IPS-NIHi7 (cell line): ENCODE measurements around the gene INTS6L.

ENCODE experiments used
- DNase-seq: peaks from one replicate; pipeline ENCODE4 v3.0.0; 2012; ENCODE audit warnings: mixed read lengths; ENCODE audit errors: extremely low spot score

INTS6L gene

GRCh38 chrX:135520553-135521404, at the start of gene INTS6L:
INTS6L (plus strand) TSS chrX:135520660; CDS start chrX:135520993, 333 bp downstream.
- DNase-seq: peak; percentile 87

- no peak for DNase-seq
Measured at GRCh38 chrX:135476378-135476777, 44.1 kb upstream of the INTS6L start.

- DNase-seq: peak; percentile 78
Measured at GRCh38 chrX:135477576-135477975, 42.9 kb upstream of the INTS6L start.

GRCh38 chrX:135480076-135480475, 40.4 kb upstream of the INTS6L start:
- DNase-seq: no peak

- DNase-seq: no peak
Measured at GRCh38 chrX:135481696-135482179, 38.7 kb upstream of the INTS6L start.

- peak; percentile 49 for DNase-seq
Measured at GRCh38 chrX:135484641-135485289, 35.7 kb upstream of the INTS6L start.

- no peak for DNase-seq
Measured at GRCh38 chrX:135489542-135489941, 30.9 kb upstream of the INTS6L start.

GRCh38 chrX:135490979-135491514, 29.4 kb upstream of the INTS6L start:
- no peak for DNase-seq

GRCh38 chrX:135494453-135494852, 26.0 kb upstream of the INTS6L start:
- DNase-seq: no peak

- DNase-seq: no peak
Measured at GRCh38 chrX:135497736-135498135, 22.7 kb upstream of the INTS6L start.

- no peak for DNase-seq
Measured at GRCh38 chrX:135498236-135498635, 22.2 kb upstream of the INTS6L start.

- no peak for DNase-seq
Measured at GRCh38 chrX:135505351-135505750, 15.1 kb upstream of the INTS6L start.

GRCh38 chrX:135509885-135510284, 10.6 kb upstream of the INTS6L start:
- no peak for DNase-seq

GRCh38 chrX:135512508-135513129, 7.8 kb upstream of the INTS6L start:
- no peak for DNase-seq

- peak; percentile 21 for DNase-seq
Measured at GRCh38 chrX:135513130-135513515, 7.3 kb upstream of the INTS6L start.

- peak; percentile 70 for DNase-seq
Measured at GRCh38 chrX:135516376-135516775, 4.1 kb upstream of the INTS6L start.

- no peak for DNase-seq
Measured at GRCh38 chrX:135518161-135518560, 2.3 kb upstream of the INTS6L start.

- peak; percentile 14 for DNase-seq
Measured at GRCh38 chrX:135520022-135520552, 373 bp upstream of the INTS6L start.

GRCh38 chrX:135521405-135522131, 1.1 kb downstream of the INTS6L start:
- DNase-seq: peak; percentile 91

- no peak for DNase-seq
Measured at GRCh38 chrX:135522132-135522530, 1.7 kb downstream of the INTS6L start.
